WTC11 (cell line): ENCODE data around the gene SPAG9. TPM values are rescaled to one million over a fixed set of nuclear protein-coding genes. Genes with fewer than 3 reads are reported as not detected.

ENCODE experiments used
- ATAC-seq: fragments of 200-7000 bp; cut with Tn5 transposase; 2 replicates; pipeline ENCODE4 v1.10.0; 2021; ENCODE audit warnings: mild to moderate bottlenecking, moderate library complexity
- CTCF ChIA-PET: fragments of 300-600 bp; sonication (Branson Sonifier 250); formaldehyde crosslinking; loops from one replicate; lab custom pipeline; 2021; ENCODE audit warnings: antibody characterized with exemption; lab: Charles Lee
- POLR2A ChIA-PET: fragments of 350-600 bp; sonication (Branson Sonifier 250); formaldehyde crosslinking; loops from one replicate; lab custom pipeline; 2021; ENCODE audit warnings: antibody characterized with exemption; lab: Charles Lee
- DNase-seq: peaks from one replicate; pipeline ENCODE4 v3.0.0; 2021; ENCODE audit warnings: low spot score
- H3K27ac Mint-ChIP-seq: 2 replicates; pipeline ENCODE4 v1.8.0; 2021; ENCODE audit warnings: mixed read lengths
- H3K27me3 Mint-ChIP-seq: 2 replicates; pipeline ENCODE4 v1.8.0; 2021; ENCODE audit warnings: low read depth, mild to moderate bottlenecking, moderate library complexity, mixed read lengths
- H3K36me3 Mint-ChIP-seq: 2 replicates; pipeline ENCODE4 v1.8.0; 2021; ENCODE audit warnings: mixed read lengths
- H3K4me1 Mint-ChIP-seq: 2 replicates; pipeline ENCODE4 v1.8.0; 2022; ENCODE audit warnings: mixed read lengths
- H3K4me3 Mint-ChIP-seq: 2 replicates; pipeline ENCODE4 v1.8.0; 2021; ENCODE audit warnings: mild to moderate bottlenecking, moderate library complexity, mixed read lengths
- H3K9me3 Mint-ChIP-seq: 2 replicates; pipeline ENCODE4 v1.8.0; 2021; ENCODE audit warnings: mixed read lengths
- AFF4 ChIP-seq: sonication (generic); formaldehyde crosslinking; IDR thresholded peaks from 2 replicates; pipeline ENCODE4 v1.8.1; 2023; ENCODE audit warnings: mild to moderate bottlenecking, missing genetic modification reagents, borderline replicate concordance
- ARID4B ChIP-seq: sonication (generic); formaldehyde crosslinking; IDR thresholded peaks from 2 replicates; pipeline ENCODE4 v1.8.0; 2023; ENCODE audit warnings: missing genetic modification reagents, mild to moderate bottlenecking, borderline replicate concordance
- CBFB ChIP-seq: sonication (generic); formaldehyde crosslinking; IDR thresholded peaks from 2 replicates; pipeline ENCODE4 v1.8.1; 2022; ENCODE audit warnings: mild to moderate bottlenecking, low read depth, missing genetic modification reagents
- E2F4 ChIP-seq: sonication (generic); formaldehyde crosslinking; IDR thresholded peaks from 2 replicates; pipeline ENCODE4 v1.8.1; 2022; ENCODE audit warnings: low read depth, mild to moderate bottlenecking, moderate library complexity, missing genetic modification reagents, borderline replicate concordance
- E2F5 ChIP-seq: sonication (generic); formaldehyde crosslinking; IDR thresholded peaks from 2 replicates; pipeline ENCODE4 v1.8.1; 2022; ENCODE audit warnings: mild to moderate bottlenecking, moderate library complexity, missing genetic modification reagents
- ELF4 ChIP-seq: sonication (generic); formaldehyde crosslinking; IDR thresholded peaks from 2 replicates; pipeline ENCODE4 v1.8.1; 2022; ENCODE audit warnings: low read depth, mild to moderate bottlenecking, moderate library complexity, missing genetic modification reagents
- ESRRA ChIP-seq: sonication (generic); formaldehyde crosslinking; IDR thresholded peaks from 2 replicates; pipeline ENCODE4 v1.8.1; 2022; ENCODE audit warnings: mild to moderate bottlenecking, missing genetic modification reagents, borderline replicate concordance
- FOXJ3 ChIP-seq: sonication (generic); formaldehyde crosslinking; IDR thresholded peaks from 2 replicates; pipeline ENCODE4 v1.9.0; 2021; ENCODE audit warnings: missing genetic modification reagents, mild to moderate bottlenecking, borderline replicate concordance
- IRF2 ChIP-seq: sonication (generic); formaldehyde crosslinking; IDR thresholded peaks from 2 replicates; pipeline ENCODE4 v1.8.0; 2022; ENCODE audit warnings: low read depth, missing genetic modification reagents, borderline replicate concordance
- MAX ChIP-seq: sonication (generic); formaldehyde crosslinking; IDR thresholded peaks from 2 replicates; pipeline ENCODE4 v1.8.0; 2022; ENCODE audit warnings: mild to moderate bottlenecking, missing genetic modification reagents
- MXD4 ChIP-seq: fragments of 250-450 bp; sonication (Bioruptor Pico); IDR thresholded peaks from 2 replicates; pipeline ENCODE4 v1.8.0; 2021; ENCODE audit warnings: mild to moderate bottlenecking, moderate library complexity, borderline replicate concordance
- PRRX2 ChIP-seq: fragments of 250-450 bp; sonication (Bioruptor Pico); IDR thresholded peaks from 2 replicates; pipeline ENCODE4 v1.8.0; 2021; ENCODE audit warnings: mild to moderate bottlenecking
- RELA ChIP-seq: sonication (generic); formaldehyde crosslinking; IDR thresholded peaks from 2 replicates; pipeline ENCODE4 v1.8.1; 2022; ENCODE audit warnings: missing genetic modification reagents, mild to moderate bottlenecking, borderline replicate concordance
- SMAD4 ChIP-seq: sonication (generic); formaldehyde crosslinking; IDR thresholded peaks from 2 replicates; pipeline ENCODE4 v1.8.0; 2022; ENCODE audit warnings: mild to moderate bottlenecking, missing genetic modification reagents
- SOX15 ChIP-seq: fragments of 250-450 bp; sonication (Bioruptor Pico); IDR thresholded peaks from 2 replicates; pipeline ENCODE4 v1.9.0; 2021; ENCODE audit warnings: mild to moderate bottlenecking
- SP1 ChIP-seq: sonication (generic); formaldehyde crosslinking; conservative IDR thresholded peaks from 2 replicates; pipeline ENCODE4 v1.8.1; 2022; ENCODE audit warnings: missing genetic modification reagents
- TEAD1 ChIP-seq: sonication (generic); formaldehyde crosslinking; IDR thresholded peaks from 2 replicates; pipeline ENCODE4 v1.8.0; 2022; ENCODE audit warnings: mild to moderate bottlenecking, missing genetic modification reagents
- ZNF232 ChIP-seq: sonication (generic); formaldehyde crosslinking; IDR thresholded peaks from 2 replicates; pipeline ENCODE4 v1.8.0; 2022; ENCODE audit warnings: mild to moderate bottlenecking, missing genetic modification reagents
- ZNF396 ChIP-seq: fragments of 250-450 bp; sonication (Bioruptor Pico); IDR thresholded peaks from 2 replicates; pipeline ENCODE4 v1.8.0; 2021; ENCODE audit warnings: mild to moderate bottlenecking, moderate library complexity, borderline replicate concordance
- ZNF671 ChIP-seq: fragments of 250-450 bp; sonication (Bioruptor Pico); IDR thresholded peaks from 2 replicates; pipeline ENCODE4 v1.8.0; 2021; ENCODE audit warnings: mild to moderate bottlenecking
- total RNA-seq: library from RNA; stranded (reverse); gene quantifications from 3 replicates; pipeline ENCODE4 v1.2.3, GENCODE V29; 2021

Gene SPAG9
- total RNA-seq, 1 experiment from 2014 or later, result 51.9 TPM

- DNase-seq, result no peak
- TF ChIP-seq ESRRA (no peak), E2F4 (CRISPR knock-in tag) (no peak), MAX (no peak)
- POLR2A ChIA-PET, result interaction anchor here (0.8 kb wide), 1 partner anchor 55 kb away, joined by 3 read pairs; the partner anchor contains the start of gene TOB1
Measured at GRCh38 chr17:50920891-50921586, 199.6 kb downstream of the SPAG9 start.

GRCh38 chr17:50920041-50920410 lies 200.6 kb downstream of the SPAG9 start:
- H3K36me3 Mint-ChIP-seq, result no peaks in the 10 kb centered on the region
- no peak for ATAC-seq
- no peak for DNase-seq
- H3K27ac Mint-ChIP-seq, result no peak overlapping the region
- POLR2A ChIA-PET, result interaction anchor here (0.8 kb wide), 1 partner anchor 54 kb away, joined by 3 read pairs; the partner anchor contains the start of gene TOB1
- no peaks in the 10 kb centered on the region for H3K9me3 Mint-ChIP-seq
- no peak overlapping the region for H3K4me3 Mint-ChIP-seq
- CTCF ChIA-PET, result no interaction called here
- no peaks in the 10 kb centered on the region; the same call in 1 of the 2 replicates for H3K27me3 Mint-ChIP-seq
- peaks cover 57% of the 10 kb centered on the region for H3K4me1 Mint-ChIP-seq
- TF ChIP-seq E2F4 (CRISPR knock-in tag) (no peak), FOXJ3 (CRISPR knock-in tag) (no peak), AFF4 (CRISPR knock-in tag) (no peak), IRF2 (CRISPR knock-in tag) (no peak), ZNF671 (CRISPR knock-in tag) (no peak), RELA (CRISPR knock-in tag) (no peak), ZNF396 (no peak), MXD4 (CRISPR knock-in tag) (no peak), SP1 (CRISPR knock-in tag) (no peak), TEAD1 (CRISPR knock-in tag) (no peak), CBFB (CRISPR knock-in tag) (no peak), ZNF232 (CRISPR knock-in tag) (no peak), ELF4 (CRISPR knock-in tag) (no peak), SMAD4 (CRISPR knock-in tag) (no peak), SOX15 (CRISPR knock-in tag) (no peak), E2F5 (CRISPR knock-in tag) (no peak), PRRX2 (CRISPR knock-in tag) (no peak), ARID4B (no peak)

More at GRCh38 chr17:50920891-50921586, 199.6 kb downstream of the SPAG9 start:
- Mint-ChIP-seq H3K9me3 (no peaks in the 10 kb centered on the region), H3K4me1 (peaks cover 63% of the 10 kb centered on the region), H3K4me3 (no peak overlapping the region), H3K27me3 (no peaks in the 10 kb centered on the region; the same call in 1 of the 2 replicates), H3K36me3 (no peaks in the 10 kb centered on the region), H3K27ac (0 out of 2 replicates have a peak overlapping the region, but pooled peaks have one; percentile 58)
- CTCF ChIA-PET, result interaction anchor here (0.6 kb wide), 1 partner anchor 69 kb away, joined by 3 read pairs; no protein-coding TSS in a partner anchor
- ATAC-seq, result peak; percentile 6; the same call in 1 of the 2 replicates
